Esophagus squamous epithelium (tissue), 5 donors: ENCODE results near the gene OXER1. TPM values are rescaled to one million over a fixed set of nuclear protein-coding genes. Genes with fewer than 3 reads are reported as not detected.

Experiments
- DNase-seq: peaks from one replicate; lab custom pipeline; 2025; lab: John Stamatoyannopoulos, UW
- H3K27ac ChIP-seq, 4 donors: fragments of 200-600 bp; sonication (generic); one replicate each; pipeline ENCODE4 v1.5.1; 2016 to 2019; ENCODE audit warnings: mild to moderate bottlenecking in 1 of 4
- H3K27me3 ChIP-seq, 4 donors: fragments of 200-600 bp; sonication (generic); 1 replicate in 3 of 4; 2 replicates in 1 of 4; pipeline versions ENCODE4 v1.5.1 to v1.6.0; 2017 to 2021; ENCODE audit warnings: antibody characterized with exemption in 1 of 4
- H3K36me3 ChIP-seq, 3 donors: fragments of 200-600 bp; sonication (generic); one replicate each; pipeline ENCODE4 v1.5.1; 2016 to 2019
- H3K4me1 ChIP-seq, 3 donors: fragments of 200-600 bp; sonication (generic); one replicate each; pipeline ENCODE4 v1.5.1; 2017 to 2019
- H3K4me3 ChIP-seq, 4 donors: fragments of 200-600 bp; sonication (generic); 1 replicate in 3 of 4; 2 replicates in 1 of 4; pipeline ENCODE4 v1.5.1; 2016 to 2019; ENCODE audit warnings: mild to moderate bottlenecking in 2 of 4, moderate library complexity in 1 of 4
- H3K9me3 ChIP-seq, 3 donors: fragments of 200-600 bp; sonication (generic); one replicate each; pipeline ENCODE4 v1.5.1; 2016 to 2019
- POLR2A ChIP-seq, 4 donors: fragments of 450-650 bp; IDR thresholded peaks; one replicate each; pipeline ENCODE4 v1.6.1; 2017; ENCODE audit warnings: antibody characterized with exemption in 4 of 4, mild to moderate bottlenecking in 4 of 4, moderate library complexity in 3 of 4
- WGBS, 2 donors: methylation state at CpG; one replicate each; pipeline ENCODE4 v1.1.5; 2018; 5-methylcytosine and 5-hydroxymethylcytosine counted together
- intact Hi-C: fragments of 100-400 bp; cut with DNase I; formaldehyde crosslinking; loops from one replicate; pipeline ENCODE4 v1.15.0; 2022
- total RNA-seq, 4 donors: library from RNA; depleted of rRNA; stranded (reverse); fragments of >200 nt; gene quantifications; one replicate each; pipeline ENCODE4 v1.1.0, GENCODE V29; 2016
- TF ChIP-seq, protein P1 (sequence below), 6 experiments: fragments of 450-650 bp in 4 of 6; fragments of 200-600 bp in 2 of 6; sonication (generic) in 2 of 6; IDR thresholded peaks; one replicate each; pipeline ENCODE4 v1.5.1; 2016 to 2019; ENCODE audit warnings: antibody characterized with exemption in 6 of 6, mild to moderate bottlenecking in 4 of 6, moderate library complexity in 4 of 6
- donor health status: DM: yes; HTN: yes; CAD: no.

Gene OXER1
- total RNA-seq, 4 donors from 2014 or later: 0.18 to 2.3 (median 1.1) TPM

DNA sequence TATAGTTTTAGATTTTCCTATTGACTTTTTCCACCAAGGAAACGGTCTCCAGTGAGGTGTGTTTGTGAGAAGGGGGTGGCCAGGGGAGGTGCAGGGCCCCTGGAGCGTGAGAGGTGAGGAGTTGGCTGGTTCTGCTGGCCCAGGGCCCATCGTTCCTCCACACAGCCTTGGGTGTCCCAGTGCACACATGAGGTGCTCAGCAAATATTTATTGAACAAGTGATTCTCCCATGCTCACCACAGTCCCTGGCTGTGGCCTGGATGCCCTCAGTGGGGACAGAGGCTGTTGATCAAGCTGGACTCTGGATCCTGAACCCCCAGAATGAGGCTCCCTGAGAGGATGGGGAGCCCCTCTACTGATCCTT is 23.5 kb upstream of the OXER1 start:
- Histone ChIP-seq H3K4me3 (no peak overlapping the region), H3K4me1 (peaks cover 8 to 35% (median 11%) of the 10 kb centered on the region in 3 donors), H3K27me3 (no peaks in the 10 kb centered on the region), H3K36me3 (peaks cover 0 to 11% (median 0%) of the 10 kb centered on the region in 3 donors), H3K27ac (no peak overlapping the region), H3K9me3 (no peaks in the 10 kb centered on the region)
- no peak for TF ChIP-seq POLR2A (IDR thresholded peaks at IDR 0.05)
- TF ChIP-seq, protein P1, sequence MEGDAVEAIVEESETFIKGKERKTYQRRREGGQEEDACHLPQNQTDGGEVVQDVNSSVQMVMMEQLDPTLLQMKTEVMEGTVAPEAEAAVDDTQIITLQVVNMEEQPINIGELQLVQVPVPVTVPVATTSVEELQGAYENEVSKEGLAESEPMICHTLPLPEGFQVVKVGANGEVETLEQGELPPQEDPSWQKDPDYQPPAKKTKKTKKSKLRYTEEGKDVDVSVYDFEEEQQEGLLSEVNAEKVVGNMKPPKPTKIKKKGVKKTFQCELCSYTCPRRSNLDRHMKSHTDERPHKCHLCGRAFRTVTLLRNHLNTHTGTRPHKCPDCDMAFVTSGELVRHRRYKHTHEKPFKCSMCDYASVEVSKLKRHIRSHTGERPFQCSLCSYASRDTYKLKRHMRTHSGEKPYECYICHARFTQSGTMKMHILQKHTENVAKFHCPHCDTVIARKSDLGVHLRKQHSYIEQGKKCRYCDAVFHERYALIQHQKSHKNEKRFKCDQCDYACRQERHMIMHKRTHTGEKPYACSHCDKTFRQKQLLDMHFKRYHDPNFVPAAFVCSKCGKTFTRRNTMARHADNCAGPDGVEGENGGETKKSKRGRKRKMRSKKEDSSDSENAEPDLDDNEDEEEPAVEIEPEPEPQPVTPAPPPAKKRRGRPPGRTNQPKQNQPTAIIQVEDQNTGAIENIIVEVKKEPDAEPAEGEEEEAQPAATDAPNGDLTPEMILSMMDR (IDR thresholded peaks at IDR 0.05): no peak
- DNase-seq: no peak
- intact Hi-C loops: no loop called here
- 79 to 100% methylated on average over 1 to 2 of the region's 3 CpGs for WGBS, 2 donors

DNA sequence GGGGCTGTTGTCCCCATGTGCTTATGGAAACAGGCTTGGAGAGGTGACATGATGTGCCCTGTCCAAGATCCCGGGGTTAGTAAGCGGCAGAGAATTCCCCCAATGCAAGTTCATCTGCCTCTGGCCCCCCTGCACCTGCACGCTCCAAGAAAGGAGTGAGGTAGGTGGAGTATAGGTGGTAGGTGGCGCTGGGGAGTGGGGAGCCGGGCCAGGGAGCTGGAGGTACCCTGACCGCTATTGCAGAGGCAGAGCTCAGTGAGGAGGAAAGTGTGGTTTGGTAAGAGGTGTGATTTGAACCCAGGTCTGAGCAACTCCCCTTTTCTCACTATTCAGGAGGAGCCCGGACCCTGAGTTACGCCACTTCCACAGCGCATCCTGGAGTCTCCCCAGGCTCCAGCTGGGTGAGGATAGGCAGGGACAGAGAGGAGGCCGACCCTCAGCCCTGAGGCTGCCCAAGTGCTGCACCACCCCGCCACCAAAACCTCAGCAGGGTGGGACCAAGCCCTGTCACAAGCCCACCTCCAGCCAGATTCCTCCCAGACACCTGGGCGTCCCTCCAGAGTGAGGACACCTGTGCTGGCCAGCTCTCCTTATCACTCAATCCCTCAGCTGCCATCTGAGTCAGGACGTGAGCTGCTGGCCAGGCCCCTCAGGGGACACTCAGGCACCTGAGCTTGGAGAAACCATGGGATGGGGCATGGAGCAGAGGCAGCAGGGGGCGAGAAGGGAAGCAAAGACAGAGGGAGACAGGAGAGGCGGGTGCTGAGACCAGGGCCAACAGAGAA is 22.8 kb upstream of the OXER1 start:
- Histone ChIP-seq H3K4me3 (no peak overlapping the region), H3K9me3 (no peaks in the 10 kb centered on the region), H3K27me3 (no peaks in the 10 kb centered on the region), H3K27ac (no peak overlapping the region), H3K4me1 (peaks cover 5 to 29% (median 7%) of the 10 kb centered on the region in 3 donors), H3K36me3 (peaks cover 0 to 11% (median 0%) of the 10 kb centered on the region in 3 donors)
- DNase-seq: no peak
- intact Hi-C loops: no loop called here
- WGBS, 2 donors: 75 to 80% methylated on average over 4 to 5 of the region's 15 CpGs
- TF ChIP-seq, protein P1 (IDR thresholded peaks at IDR 0.05): no peak
- TF ChIP-seq POLR2A (IDR thresholded peaks at IDR 0.05): no peak

DNA sequence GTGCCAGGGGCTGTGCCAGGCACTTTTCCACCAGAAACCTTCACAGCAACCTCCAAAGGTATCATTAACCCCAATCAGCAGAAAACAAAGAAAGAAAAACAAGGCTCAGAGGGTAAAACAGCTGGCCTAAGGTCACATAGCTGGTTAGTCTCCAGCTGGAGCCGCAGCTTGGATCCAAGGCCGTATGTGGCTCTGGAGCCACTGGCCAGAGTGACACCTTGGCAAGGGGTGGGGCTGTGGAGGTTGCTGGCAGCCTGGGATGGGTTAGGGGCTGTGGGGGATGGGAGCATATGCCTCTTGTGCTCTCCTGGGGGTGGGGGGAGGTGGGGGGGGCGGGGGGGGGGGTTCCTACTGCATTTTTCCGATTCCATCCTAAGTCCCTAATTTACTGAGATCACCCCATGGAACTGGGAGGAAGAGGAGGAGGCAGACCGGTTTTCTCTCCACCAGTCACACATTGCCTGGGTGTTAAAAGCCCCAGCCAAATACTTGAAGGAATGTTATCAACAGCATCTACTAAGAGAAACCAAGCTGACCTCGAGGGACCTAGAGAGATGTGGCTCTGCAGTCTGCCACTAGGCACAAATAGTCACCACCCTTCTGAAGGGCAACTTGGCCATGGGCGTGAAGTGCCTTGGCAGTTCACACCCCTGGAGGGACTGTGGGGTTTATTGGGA is 20.4 kb upstream of the OXER1 start:
- peaks cover 0 to 17% (median 0%) of the 10 kb centered on the region in 3 donors for H3K36me3 ChIP-seq
- no peaks in the 10 kb centered on the region for H3K27me3 ChIP-seq
- H3K9me3 ChIP-seq: no peaks in the 10 kb centered on the region
- 69 to 72% methylated on average over 4 of the region's 7 CpGs for WGBS, 2 donors
- intact Hi-C loops: no loop called here
- H3K27ac ChIP-seq: no peak overlapping the region
- TF ChIP-seq, protein P1 (IDR thresholded peaks at IDR 0.05): no peak
- TF ChIP-seq POLR2A (IDR thresholded peaks at IDR 0.05): no peak
- peaks cover 0 to 18% (median 4%) of the 10 kb centered on the region in 3 donors for H3K4me1 ChIP-seq
- H3K4me3 ChIP-seq: no peak overlapping the region
- no peak for DNase-seq

DNA sequence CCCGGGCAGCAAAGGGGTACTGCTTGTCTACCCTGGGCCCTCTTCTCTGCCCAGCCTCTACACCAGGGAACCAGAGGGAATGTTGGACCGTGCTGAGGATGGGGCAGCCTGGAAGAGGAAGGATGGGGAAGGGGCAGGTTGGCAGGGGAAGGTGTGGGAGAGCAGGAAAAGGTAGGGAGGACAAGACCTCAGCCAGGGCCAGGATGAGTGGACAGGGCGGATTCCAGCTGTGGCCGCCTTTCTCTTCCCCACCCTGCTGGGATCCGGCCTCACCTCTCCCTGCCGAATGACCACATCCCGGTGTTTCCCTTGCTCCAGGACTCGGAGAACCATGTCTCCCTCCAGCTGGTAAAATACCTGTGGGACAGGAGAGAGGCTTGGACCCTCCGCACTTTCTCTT is 19.6 kb upstream of the OXER1 start:
- Histone ChIP-seq H3K4me1 (peaks cover 0 to 18% (median 4%) of the 10 kb centered on the region in 3 donors), H3K27ac (no peak overlapping the region), H3K36me3 (peaks cover 0 to 20% (median 0%) of the 10 kb centered on the region in 3 donors), H3K27me3 (no peaks in the 10 kb centered on the region), H3K4me3 (no peak overlapping the region), H3K9me3 (no peaks in the 10 kb centered on the region)
- 80 to 92% methylated on average over 7 to 9 of the region's 9 CpGs for WGBS, 2 donors
- intact Hi-C loops: no loop called here
- no peak for TF ChIP-seq POLR2A (IDR thresholded peaks at IDR 0.05)
- TF ChIP-seq, protein P1 (IDR thresholded peaks at IDR 0.05): no peak
- DNase-seq: no peak

DNA sequence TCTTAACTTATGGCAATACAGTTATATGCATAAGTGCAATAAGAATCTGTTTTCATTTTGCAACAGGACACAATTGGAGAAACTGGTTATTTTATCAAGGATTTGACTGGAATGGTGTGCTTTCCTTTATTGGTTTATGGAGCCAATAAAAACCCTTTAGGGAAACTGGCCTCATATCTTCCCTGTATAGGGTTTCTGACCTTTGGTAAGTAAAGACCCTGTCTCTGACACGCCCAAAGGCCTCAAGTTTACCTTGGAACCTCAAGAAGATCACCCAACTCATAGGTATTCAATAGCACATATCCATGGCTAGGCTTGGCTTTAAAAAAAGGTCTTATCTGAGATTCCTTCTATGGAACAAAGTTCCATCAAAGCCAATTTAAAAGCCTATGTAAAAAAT is 17.2 kb upstream of the OXER1 start:
- H3K4me3 ChIP-seq: no peak overlapping the region
- no peak for DNase-seq
- no peaks in the 10 kb centered on the region for H3K9me3 ChIP-seq
- H3K27ac ChIP-seq: no peak overlapping the region
- H3K4me1 ChIP-seq: peaks cover 0 to 8% (median 0%) of the 10 kb centered on the region in 3 donors
- TF ChIP-seq POLR2A (IDR thresholded peaks at IDR 0.05): no peak
- TF ChIP-seq, protein P1 (IDR thresholded peaks at IDR 0.05): no peak
- 67 to 93% methylated on average over 1 of the region's 1 CpG for WGBS, 2 donors
- H3K36me3 ChIP-seq: peaks cover 0 to 25% (median 0%) of the 10 kb centered on the region in 3 donors
- intact Hi-C loops: no loop called here
- no peaks in the 10 kb centered on the region for H3K27me3 ChIP-seq
